Right renal cortex interstitium (tissue), 3 donors: Measurements from ENCODE around the gene HSPA1L. TPM values are rescaled to one million over a fixed set of nuclear protein-coding genes. Genes with fewer than 3 reads are reported as not detected.
"Not testable (repeated sequence)": the region's sequence is repeated elsewhere in the genome, so short reads cannot be mapped to it uniquely, and the experiment has no call there.

Source experiments
- DNase-seq, 3 donors: peaks; one replicate each; pipeline ENCODE4 v3.0.0-alpha.2; 2013; ENCODE audit warnings: low read depth in 3 of 3, low spot score in 2 of 3
- polyA plus RNA-seq, 3 donors: library from polyadenylated mRNA; unstranded; fragments of 120-200 nt; gene quantifications; one replicate each; pipeline ENCODE4 v1.2.1, GENCODE V29; 2013; ENCODE audit not compliant: insufficient read length in 3 of 3

Gene HSPA1L
- polyA plus RNA-seq, 3 donors: 4.1 to 4.3 (median 4.3) TPM

DNA sequence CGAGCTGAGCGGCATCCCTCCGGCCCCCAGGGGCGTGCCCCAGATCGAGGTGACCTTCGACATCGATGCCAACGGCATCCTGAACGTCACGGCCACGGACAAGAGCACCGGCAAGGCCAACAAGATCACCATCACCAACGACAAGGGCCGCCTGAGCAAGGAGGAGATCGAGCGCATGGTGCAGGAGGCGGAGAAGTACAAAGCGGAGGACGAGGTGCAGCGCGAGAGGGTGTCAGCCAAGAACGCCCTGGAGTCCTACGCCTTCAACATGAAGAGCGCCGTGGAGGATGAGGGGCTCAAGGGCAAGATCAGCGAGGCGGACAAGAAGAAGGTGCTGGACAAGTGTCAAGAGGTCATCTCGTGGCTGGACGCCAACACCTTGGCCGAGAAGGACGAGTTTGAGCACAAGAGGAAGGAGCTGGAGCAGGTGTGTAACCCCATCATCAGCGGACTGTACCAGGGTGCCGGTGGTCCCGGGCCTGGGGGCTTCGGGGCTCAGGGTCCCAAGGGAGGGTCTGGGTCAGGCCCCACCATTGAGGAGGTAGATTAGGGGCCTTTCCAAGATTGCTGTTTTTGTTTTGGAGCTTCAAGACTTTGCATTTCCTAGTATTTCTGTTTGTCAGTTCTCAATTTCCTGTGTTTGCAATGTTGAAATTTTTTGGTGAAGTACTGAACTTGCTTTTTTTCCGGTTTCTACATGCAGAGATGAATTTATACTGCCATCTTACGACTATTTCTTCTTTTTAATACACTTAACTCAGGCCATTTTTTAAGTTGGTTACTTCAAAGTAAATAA is 2.2 kb upstream of the HSPA1L start:
- DNase-seq: not testable (repeated sequence)

DNA sequence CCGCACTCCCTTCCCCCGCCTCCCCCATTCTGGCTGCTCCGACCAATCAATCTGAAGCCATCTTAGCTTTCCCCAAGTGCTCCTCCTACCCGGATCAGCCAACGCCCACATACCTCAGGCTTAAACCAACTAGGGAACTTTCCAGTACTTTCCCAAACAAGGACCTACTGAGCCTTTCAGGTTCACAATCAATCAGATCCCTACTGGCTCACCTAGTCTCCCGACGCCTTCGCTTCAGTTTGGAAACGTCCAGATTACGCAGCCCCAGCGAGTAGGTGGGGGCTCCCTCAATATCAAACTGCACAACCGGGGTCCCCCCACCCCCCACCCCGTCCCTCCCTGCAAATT is 432 bp downstream of the HSPA1L start:
- peak; percentile 87 to 95 (median 93) for DNase-seq

DNA sequence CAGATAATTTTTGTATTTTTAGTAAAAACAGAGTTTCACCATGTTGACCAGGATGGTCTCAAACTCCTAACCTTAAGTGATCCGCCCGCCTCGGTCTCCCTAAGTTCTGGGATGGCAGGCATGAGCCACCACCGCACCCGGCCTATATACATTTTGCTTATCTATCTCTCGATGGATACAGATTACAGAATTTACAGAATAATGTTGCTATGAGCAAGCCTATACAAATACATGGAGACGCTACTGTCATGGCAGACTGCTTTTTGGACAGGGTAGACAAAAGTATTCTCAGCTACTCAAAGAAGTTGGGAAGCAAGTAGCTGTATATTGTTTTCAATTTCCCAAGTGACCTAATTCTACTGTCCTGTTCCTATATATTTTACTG is 1.6 kb downstream of the HSPA1L start:
- no peak for DNase-seq

DNA sequence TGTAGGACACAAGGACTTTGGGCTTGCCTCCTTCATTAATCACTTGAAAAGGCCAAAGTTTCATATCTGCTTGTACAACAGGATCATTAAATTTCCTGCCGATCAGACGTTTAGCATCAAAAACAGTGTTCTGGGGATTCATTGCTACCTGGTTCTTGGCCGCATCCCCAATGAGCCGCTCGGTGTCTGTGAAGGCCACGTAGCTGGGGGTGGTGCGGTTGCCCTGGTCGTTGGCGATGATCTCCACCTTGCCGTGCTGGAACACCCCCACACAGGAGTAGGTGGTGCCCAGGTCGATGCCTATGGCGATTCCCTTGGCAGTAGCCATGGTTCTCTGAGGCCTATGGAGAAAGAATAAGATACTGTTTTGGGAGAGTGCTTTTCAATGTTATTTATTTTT is 3.4 kb downstream of the HSPA1L start:
- no peak for DNase-seq

DNA sequence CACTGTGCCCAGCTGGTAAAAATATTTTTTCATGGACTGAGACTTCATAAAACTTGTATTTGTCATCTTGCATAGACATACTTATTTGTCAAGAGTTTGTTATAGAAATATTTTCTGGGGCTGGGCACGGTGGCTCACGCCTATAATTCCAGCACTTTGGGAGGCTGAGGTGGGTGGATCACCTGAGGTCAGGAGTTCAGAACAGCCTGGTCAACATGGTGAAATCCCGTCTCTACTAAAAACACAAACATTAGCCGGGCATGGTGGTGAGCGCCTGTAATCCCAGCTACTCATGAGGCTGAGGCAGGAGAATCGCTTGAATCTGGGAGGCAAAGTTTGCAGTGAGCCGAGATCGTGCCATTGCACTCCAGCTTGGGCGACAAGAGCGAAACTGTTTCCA is 6.5 kb downstream of the HSPA1L start:
- DNase-seq: not testable (repeated sequence)

DNA sequence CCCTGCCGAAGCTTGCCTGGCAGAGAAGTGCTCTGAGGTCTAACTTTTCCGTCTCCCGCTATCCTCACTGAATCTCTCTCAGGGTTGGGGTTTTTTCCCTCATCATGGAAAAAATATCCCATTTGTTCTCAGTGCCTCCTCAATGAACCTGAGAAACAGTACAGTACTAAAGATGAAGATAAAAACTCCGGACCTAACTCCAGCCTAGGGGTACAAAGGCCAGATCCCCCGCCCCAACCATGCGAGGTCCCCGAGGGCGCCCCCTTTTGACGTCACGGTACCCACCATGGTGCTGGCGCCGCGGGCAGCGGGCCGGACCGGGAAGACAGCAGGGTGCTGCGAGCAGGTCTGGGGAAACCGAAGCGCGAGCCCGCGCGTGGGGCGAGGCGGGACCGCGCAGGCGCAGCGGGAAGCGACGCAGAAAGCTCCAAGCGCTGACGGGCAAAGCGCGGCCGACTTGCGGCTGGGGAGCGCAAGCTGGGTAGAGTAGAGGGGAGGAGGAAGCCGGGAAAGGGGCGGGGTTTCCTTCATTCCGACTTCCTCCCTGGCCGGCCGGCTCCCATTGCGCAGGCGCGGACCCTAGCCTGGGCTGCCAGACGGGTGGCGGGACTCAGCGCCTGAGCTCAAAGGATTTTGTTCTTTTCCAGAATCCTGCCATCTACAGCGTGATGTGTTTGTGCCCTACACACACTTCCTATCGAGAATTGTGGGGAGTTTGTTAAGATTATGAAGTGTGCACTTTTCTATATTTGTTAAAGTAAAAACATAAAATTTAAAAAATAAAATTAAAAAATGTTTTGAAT is 8.4 kb downstream of the HSPA1L start, which contains the start of gene LSM2:
TSS of gene LSM2 (minus strand) at position 497 of the 803 bp plus-strand sequence. CDS start at position 288, 209 bp downstream.
- DNase-seq: peak; percentile 91 to 96 (median 92)

DNA sequence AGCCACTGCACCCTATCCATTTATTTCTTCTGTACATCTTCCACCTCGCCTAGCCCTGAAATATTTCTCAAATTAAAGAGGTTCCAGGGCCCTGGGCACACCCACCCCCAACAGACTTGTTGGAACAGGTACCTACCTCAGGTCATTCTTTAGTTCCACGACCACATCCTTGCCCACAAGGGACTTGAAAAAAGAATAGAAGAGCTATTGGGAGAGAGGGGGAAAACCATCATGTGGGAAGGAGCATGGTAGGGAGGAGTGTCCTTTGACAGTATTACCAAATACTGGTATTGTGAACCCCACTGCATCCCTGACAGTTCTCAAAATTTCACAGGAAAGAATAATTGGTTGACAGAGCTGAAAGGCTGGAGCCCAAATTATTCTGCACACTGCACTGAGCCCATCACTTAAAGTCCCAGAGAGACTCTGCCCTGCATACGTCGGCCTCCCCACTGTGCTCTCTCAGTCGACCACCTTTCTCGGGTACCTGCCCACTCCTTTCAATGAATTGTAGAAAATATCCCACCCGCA is 9.1 kb downstream of the HSPA1L start:
- no peak for DNase-seq

DNA sequence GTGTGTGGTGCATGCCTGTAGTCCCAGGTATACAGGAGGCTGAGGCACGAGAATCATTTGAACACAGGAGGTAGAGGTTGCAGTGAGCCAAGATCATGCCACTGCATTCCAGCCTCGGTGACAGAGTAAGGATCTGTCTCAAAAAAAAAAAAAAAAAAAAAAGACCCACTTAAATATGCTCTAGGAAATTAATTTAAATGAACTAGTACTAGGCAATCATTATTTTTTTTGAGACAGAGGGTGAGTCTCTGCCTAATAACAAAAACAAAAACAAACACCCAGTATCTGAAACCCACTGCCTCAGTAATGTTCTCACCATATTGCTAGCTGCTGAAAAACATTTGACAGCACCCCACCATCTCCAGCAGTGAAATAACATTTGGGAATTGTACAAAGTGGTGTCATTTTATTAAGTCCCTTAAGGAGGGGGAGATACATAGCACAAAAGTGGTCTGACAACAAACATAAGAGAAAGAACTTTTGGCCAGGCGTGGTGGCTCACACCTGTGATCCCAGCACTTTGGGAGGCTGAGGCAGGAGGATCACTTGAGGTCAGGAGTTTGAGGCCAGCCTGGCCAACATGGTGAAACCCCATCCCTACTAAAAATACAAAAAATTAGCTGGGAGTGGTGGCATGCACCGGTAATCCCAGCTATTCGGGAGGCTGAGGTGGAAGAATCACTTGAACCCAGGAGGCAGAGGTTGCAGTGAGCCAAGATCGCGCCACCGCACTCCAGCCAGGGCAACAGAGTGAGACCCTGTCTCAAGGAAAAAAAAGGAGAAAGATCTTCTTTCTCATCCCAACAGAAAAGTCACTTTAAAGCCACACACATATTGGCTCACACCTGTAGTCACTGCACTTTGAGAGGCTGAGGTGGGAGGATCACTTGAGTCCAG is 13.8 kb downstream of the HSPA1L start:
- not testable (repeated sequence) for DNase-seq

DNA sequence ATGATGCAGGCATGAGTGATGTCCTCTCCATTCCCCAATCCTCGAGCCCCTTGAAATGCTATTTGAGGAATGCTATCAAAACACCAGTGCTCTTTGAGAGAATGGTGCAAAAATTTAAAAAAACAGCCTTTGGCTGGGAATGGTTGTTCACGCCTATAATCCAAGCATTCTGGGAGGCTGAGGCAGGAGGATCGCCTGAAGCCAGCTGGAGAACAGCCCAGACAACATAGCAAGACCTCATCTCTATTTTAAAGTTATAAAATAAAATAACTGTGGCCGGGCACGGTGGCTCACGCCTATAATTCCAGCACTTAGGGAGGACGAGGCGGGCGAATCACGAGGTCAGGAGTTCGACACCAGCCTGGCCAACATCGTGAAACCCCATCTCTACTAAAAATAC is 15.3 kb downstream of the HSPA1L start:
- DNase-seq: no peak

DNA sequence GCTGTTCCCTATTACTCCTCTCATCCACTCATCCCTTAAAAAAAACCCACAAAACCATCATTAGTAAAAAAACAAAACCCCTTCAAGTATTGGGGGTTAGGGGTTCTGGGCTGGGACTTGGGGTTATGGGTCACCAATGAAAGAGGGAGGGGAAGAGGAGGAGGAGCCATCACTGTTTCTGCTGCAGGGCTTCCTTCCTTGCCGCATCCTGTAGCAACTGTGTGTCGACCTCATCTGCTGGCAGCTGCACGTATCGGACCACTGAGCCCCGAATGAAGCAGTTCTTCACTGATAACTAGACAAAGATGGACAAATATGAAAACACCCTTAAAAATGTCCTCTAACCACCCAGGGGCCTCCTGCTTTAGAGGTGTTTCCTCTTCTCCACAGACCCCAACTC is 17.5 kb downstream of the HSPA1L start:
- DNase-seq: no peak

DNA sequence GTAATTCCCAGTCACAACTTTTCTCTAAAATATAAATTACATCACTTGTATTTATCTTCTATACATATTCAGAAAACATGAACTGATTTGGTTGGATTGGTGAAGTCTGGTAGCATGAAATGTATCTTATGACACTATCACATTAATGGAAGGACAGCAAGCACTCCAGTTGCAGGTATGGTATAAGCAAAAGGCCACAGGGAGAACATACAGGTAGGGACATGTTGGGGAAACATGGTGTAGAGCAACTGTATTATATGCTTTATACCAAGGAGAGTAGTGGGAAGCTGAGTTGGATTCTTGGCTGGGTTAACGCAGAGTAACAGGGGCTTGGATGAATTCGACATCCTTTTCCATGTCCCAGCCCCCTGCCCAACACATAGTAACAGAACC is 18.1 kb downstream of the HSPA1L start:
- no peak for DNase-seq

DNA sequence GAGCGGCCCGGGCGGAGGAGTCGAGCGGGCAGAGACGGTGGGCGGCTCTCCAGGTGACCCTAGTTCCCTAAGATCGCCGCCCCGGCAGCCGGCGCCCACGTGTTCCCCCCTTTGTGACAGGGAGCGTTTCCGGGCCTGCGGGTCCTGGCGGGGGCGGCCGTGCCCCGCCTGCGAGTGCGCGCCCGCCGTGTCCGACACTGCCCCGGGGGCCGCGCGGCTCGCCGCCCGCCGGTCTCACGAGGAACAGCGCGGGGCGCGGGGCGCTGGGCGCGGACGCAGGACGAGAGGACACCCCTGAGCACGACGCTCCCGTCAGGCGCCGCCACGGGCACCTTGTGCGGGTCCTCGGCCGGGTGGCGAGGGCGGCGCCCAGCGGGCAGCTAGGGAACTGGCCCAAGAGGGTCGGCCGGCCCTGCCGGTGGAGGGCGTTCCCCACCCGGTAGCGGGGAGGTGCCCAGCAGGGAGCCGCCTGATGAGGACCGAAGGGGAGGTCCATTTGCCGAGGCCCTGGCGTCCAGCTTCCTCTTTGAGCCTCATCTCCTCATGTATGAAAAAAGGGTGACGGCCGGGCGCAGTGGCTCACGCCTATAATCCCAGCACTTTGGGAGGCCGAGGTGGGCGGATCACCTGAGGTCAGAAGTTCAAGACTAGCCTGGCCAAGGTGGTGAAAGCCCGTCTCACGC is 19.3 kb downstream of the HSPA1L start, which contains the start of gene VARS1:
TSS of gene VARS1 (minus strand) at position 137 of the 683 bp plus-strand sequence. CDS start 535 bp downstream, outside the sequence.
- DNase-seq: peak in 2 of 3 donors; percentile 70 to 71

DNA sequence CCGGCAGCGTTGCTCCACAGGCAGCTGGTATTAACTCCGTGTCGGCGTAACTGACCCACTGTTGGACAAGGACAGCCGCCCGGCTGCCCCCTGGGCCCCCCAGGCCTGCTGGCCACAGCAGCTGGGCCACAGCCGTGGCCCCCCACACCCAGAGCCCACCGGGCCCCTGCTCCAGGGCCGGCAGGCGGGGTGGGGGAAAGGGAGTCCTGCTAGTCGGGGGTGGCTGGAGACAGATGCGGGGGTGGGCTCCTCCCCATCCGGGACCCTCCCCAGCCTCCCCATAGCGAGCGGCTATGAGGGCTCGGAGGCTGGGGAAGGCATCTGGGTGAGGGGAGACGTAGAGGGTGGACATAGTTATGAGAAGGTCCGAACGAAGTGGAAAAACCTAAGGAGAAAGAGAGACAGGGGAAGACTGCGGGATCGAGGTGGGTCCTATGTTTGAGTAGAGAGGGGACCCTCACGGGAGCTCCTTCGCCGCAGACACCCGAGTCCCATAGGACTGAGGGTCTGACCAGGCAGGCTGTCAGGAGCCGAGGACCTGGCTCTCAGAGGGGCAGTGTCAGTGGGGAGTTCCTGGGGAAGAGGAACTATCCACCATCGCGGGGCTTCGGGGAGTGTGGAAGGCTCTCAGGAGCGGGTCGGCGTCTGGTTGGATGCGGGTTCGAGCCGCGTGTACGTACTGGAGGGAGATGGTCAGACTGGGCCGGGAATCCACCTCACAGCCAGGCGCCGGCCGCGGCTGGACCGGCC is 20.0 kb downstream of the HSPA1L start:
- no peak for DNase-seq

DNA sequence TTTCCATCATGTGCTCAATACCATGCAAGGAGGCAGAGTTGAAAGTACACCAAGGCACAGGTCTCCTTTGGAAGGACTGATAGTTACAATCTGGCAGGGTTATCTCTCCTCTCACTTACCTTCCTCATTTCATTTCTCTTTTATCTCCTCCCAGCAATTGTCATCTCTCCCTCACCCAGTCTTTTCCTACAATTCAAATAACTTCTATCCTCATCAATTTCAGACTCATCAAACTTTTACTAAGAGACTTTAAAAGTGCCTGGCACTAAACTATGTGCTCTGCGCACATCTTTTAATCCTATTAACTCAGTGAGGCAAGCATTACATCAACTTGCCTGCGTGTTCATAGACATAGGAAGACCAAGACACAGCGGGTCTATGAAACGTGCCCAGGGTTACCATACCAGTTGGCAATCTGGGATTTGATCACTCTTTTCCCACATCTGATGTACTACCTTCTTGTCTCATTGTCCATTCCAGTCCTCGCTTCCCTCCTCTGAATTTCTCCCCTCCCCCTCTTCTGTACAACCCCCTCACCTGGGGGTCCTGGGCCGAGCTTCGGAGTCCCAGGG is 20.7 kb downstream of the HSPA1L start:
- no peak for DNase-seq

DNA sequence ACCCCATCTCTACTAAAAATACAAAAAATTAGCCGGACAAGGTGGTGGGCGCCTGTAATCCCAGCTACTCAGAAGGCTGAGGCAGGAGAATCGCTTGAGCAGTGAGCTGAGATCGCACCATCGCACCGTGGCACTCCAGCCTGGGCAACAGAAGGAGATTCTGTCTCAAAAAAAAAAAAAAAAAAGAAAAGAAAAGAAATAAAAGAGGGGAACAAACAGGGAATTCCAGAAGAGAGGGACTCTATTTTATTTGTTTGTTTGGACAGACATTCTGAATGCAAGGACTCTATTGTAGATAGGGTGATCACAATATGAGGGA is 21.2 kb downstream of the HSPA1L start:
- not testable (repeated sequence) for DNase-seq

DNA sequence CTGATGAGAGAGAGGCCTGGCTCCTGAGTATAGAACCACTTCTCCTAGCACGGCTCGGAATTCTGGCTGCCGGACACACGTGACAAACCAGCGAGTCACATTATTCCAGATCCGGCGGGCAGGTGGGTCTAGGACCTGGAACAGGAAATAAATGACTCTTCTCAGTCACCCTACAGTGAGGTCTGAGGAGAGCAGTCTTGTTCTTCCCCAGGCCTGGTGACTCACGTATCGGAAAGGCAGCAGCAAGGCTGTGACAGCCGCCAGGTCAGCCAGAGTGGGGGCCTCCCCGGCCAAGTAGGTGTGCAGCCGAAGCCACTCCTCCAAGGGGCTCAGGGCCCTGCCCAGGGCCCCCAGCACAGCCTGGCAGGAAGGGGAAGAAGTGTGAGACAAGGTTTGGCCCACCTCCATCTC is 22.3 kb downstream of the HSPA1L start:
- DNase-seq: no peak

DNA sequence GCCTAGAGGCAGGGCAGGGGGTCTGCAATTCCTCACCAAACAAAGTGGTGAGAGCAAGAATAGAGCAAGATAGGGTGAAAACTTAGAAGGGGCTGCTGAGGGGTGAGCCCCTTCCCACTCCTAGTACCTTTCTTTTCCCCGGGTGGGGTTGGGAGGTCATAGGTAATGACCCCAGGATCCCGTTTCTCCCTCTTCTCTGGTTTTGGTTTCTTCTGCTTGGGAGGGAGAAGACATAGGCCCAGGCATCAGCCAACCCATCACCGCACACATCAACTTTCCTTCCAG is 23.1 kb downstream of the HSPA1L start:
- DNase-seq: no peak

DNA sequence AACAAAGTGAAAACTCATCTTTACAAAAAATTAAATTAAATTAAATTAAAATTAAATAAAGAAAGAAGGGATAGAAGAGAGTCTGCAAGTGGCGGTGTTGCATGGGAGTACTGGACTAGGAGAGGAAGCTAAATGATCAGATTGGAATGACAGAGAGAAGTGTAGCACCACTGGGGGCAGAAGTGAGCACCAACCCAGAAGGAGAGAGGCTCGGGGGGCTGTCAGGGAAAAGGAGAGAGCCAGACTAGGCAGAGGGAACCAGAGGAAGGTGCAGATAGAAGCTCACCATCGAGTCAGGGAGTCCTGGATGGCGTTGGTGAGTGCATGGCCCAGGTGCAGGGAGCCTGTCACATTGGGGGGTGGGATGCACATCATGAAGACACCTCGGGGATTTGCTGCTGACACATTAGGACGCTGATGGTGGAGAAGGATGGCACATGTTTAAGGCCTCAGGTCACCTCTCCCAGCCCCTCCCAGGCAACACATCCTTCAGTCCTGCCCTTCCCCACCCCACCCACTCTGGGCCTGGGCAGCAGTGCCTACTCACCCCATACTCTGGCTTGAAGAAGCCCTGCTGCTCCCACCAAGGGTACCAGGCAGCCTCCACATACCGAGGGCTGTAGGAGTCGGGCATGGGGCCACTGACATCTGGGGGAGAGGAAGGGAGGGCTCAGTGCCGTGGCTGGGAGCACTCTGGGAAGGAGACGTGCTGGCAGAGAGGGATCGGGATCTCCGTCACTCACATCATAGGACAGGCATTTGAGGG is 23.6 kb downstream of the HSPA1L start:
- DNase-seq: no peak

DNA sequence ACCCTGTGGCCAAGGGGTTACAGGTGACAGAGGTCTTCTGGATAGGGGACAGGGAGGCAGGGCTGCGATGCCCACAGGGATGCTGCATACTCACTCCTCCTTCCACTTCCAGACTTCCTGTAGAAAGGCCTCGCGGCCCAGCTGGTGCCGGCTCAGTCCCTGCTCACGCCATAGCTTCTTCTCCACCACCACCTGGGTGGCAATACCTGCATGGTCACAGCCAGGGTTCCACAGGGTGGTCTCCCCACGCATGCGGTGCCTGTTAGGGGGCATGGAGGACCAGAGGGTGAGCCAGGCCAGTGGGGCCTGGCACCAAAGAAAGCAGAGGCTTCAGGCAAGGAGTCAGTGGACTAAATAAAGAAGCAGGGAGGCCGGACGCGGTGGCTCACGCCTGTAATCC is 29.6 kb downstream of the HSPA1L start:
- DNase-seq: no peak
